ENCODE measurements around the gene DNAH6. TPM values are rescaled to one million over a fixed set of nuclear protein-coding genes. Genes with fewer than 3 reads are reported as not detected.

DNAH6 gene
- polyA plus RNA-seq, 3 donors: 0.04 TPM; not detected in 2

DNA sequence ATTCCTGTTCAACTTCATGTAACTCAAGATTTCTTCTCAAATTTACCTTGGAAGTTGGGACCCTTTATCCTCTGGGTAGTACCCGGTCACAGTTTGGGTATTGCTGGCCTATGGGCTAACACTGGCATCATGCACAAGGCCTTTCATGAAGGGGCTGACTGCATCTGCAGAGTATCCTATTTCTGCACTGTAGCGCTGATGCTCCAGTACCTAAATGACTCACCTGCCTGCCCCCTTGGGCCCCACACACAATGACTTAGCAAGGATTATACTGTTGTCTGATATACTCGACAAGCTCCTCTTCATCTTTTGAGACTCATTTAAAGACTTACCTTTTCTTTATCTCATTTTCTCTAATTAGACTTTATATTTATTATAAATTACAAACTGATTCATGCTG is 39.9 kb downstream of the DNAH6 start:
- H3K4me2 ChIP-seq (replicated peaks; ENCODE audit: extremely low read depth, low read length, poor library complexity, severe bottlenecking): no peak overlapping the region
- Mint-ChIP-seq H3K4me3 (no peak overlapping the region), H3K4me1 (no peaks in the 10 kb centered on the region), H3K9me3 (peaks cover 3 to 14% (median 11%) of the 10 kb centered on the region in 7 donors), H3K27ac (peak overlapping the region in 1 of 7 donors; percentile 46), H3K27me3 (ENCODE audit: low read depth in 3 of 3) (peaks cover 0 to 4% (median 1%) of the 10 kb centered on the region in 3 donors), H3K36me3 (no peaks in the 10 kb centered on the region)
- peaks cover 0 to 8% of the 10 kb centered on the region in 2 donors for H3K9me3 ChIP-seq (replicated peaks in 1 of 2; ENCODE audit: control insufficient read depth in 1 of 2, insufficient read depth in 1 of 2, low read length in 2 of 2)
- no peak overlapping the region for H3K27ac ChIP-seq (ENCODE audit: low read depth in 1 of 2, low read length in 2 of 2)
- TF ChIP-seq, protein P1, sequence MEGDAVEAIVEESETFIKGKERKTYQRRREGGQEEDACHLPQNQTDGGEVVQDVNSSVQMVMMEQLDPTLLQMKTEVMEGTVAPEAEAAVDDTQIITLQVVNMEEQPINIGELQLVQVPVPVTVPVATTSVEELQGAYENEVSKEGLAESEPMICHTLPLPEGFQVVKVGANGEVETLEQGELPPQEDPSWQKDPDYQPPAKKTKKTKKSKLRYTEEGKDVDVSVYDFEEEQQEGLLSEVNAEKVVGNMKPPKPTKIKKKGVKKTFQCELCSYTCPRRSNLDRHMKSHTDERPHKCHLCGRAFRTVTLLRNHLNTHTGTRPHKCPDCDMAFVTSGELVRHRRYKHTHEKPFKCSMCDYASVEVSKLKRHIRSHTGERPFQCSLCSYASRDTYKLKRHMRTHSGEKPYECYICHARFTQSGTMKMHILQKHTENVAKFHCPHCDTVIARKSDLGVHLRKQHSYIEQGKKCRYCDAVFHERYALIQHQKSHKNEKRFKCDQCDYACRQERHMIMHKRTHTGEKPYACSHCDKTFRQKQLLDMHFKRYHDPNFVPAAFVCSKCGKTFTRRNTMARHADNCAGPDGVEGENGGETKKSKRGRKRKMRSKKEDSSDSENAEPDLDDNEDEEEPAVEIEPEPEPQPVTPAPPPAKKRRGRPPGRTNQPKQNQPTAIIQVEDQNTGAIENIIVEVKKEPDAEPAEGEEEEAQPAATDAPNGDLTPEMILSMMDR (IDR thresholded peaks at IDR 0.05): no peak
- H3K4me1 ChIP-seq (ENCODE audit: control insufficient read depth in 1 of 2, insufficient read depth in 2 of 2, low read length in 2 of 2): no peaks in the 10 kb centered on the region
- no peak overlapping the region for H2AFZ ChIP-seq (ENCODE audit: insufficient read depth, low read depth, low read length, poor library complexity, severe bottlenecking)
- H3K79me2 ChIP-seq (ENCODE audit: insufficient read depth, low read length): no peaks in the 10 kb centered on the region
- H4K20me1 ChIP-seq (ENCODE audit: insufficient read depth, low read length): no peaks in the 10 kb centered on the region
- H3K4me3 ChIP-seq (replicated peaks in 1 of 3; ENCODE audit: low read depth in 2 of 3, low read length in 3 of 3): no peak overlapping the region
- intact Hi-C loops (cut with micrococcal nuclease): no loop called here
- no peak overlapping the region for H3K9ac ChIP-seq (ENCODE audit: insufficient read depth, low read length, poor library complexity, severe bottlenecking)
- no peaks in the 10 kb centered on the region for H3K27me3 ChIP-seq (ENCODE audit: control insufficient read depth in 2 of 2, insufficient read depth in 2 of 2, low read length in 2 of 2)
- no peak for DNase-seq
- 100% methylated on average over 2 of the region's 3 CpGs for WGBS (ENCODE audit: insufficient coverage)
- no peaks in the 10 kb centered on the region for H3K36me3 ChIP-seq (replicated peaks in 1 of 2; ENCODE audit: control insufficient read depth in 1 of 2, insufficient read depth in 2 of 2, low read length in 2 of 2)

DNA sequence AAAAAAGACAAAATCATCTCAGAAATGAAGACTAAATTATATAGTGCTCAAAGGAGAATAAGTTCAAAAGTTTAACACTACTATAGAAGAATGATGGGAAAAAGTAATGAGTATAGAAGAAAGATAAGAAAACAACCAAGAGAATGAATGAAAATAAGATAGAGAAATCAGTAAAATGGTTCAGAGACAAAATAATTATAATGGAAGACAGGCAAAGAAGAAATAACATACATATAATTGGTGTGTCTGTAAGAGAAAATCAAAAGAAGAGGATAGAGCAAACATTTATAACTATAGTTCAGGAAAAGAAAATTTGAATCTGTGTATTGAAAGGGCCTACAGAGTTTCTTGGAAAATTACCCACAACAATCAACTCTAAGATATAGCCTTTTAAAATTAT is 43.5 kb downstream of the DNAH6 start:
- no peak overlapping the region for H3K9ac ChIP-seq (ENCODE audit: insufficient read depth, low read length, poor library complexity, severe bottlenecking)
- Mint-ChIP-seq H3K9me3 (peaks cover 3 to 16% (median 12%) of the 10 kb centered on the region in 7 donors), H3K27ac (no peak overlapping the region), H3K36me3 (no peaks in the 10 kb centered on the region), H3K4me1 (no peaks in the 10 kb centered on the region), H3K4me3 (no peak overlapping the region), H3K27me3 (ENCODE audit: low read depth in 3 of 3) (peaks cover 0 to 6% (median 1%) of the 10 kb centered on the region in 3 donors)
- H3K4me2 ChIP-seq (replicated peaks; ENCODE audit: extremely low read depth, low read length, poor library complexity, severe bottlenecking): no peak overlapping the region
- H3K36me3 ChIP-seq (replicated peaks in 1 of 2; ENCODE audit: control insufficient read depth in 1 of 2, insufficient read depth in 2 of 2, low read length in 2 of 2): no peaks in the 10 kb centered on the region
- DNase-seq: no peak
- no peaks in the 10 kb centered on the region for H3K4me1 ChIP-seq (ENCODE audit: control insufficient read depth in 1 of 2, insufficient read depth in 2 of 2, low read length in 2 of 2)
- H3K79me2 ChIP-seq (ENCODE audit: insufficient read depth, low read length): no peaks in the 10 kb centered on the region
- no peaks in the 10 kb centered on the region for H4K20me1 ChIP-seq (ENCODE audit: insufficient read depth, low read length)
- H3K4me3 ChIP-seq (replicated peaks in 1 of 3; ENCODE audit: low read depth in 2 of 3, low read length in 3 of 3): no peak overlapping the region
- no peaks in the 10 kb centered on the region for H3K27me3 ChIP-seq (ENCODE audit: control insufficient read depth in 2 of 2, insufficient read depth in 2 of 2, low read length in 2 of 2)
- H3K27ac ChIP-seq (ENCODE audit: low read depth in 1 of 2, low read length in 2 of 2): no peak overlapping the region
- intact Hi-C loops (cut with micrococcal nuclease): no loop called here
- no peak overlapping the region for H2AFZ ChIP-seq (ENCODE audit: insufficient read depth, low read depth, low read length, poor library complexity, severe bottlenecking)
- TF ChIP-seq, protein P1 (IDR thresholded peaks at IDR 0.05): no peak
- H3K9me3 ChIP-seq (replicated peaks in 1 of 2; ENCODE audit: control insufficient read depth in 1 of 2, insufficient read depth in 1 of 2, low read length in 2 of 2): peaks cover 0 to 8% of the 10 kb centered on the region in 2 donors
